ENCODE data around the gene GAS5.
"Not testable (repeated sequence)": the region's sequence is repeated elsewhere in the genome, so short reads cannot be mapped to it uniquely, and the experiment has no call there.

Gene GAS5

GRCh38 chr1:173868266-173869020 lies 654 bp upstream of the GAS5 start, which contains the start of gene ZBTB37:
TSS of gene ZBTB37 (plus strand) at chr1:173868380. CDS start at chr1:173870226, 1,846 bp downstream.
- peak; percentile 97 for DNase-seq

GRCh38 chr1:173867141-173867752 lies 542 bp downstream of the GAS5 start:
- DNase-seq = no peak

GRCh38 chr1:173866413-173867115 lies 1.2 kb downstream of the GAS5 start:
- DNase-seq = peak; percentile 24

- no peak for DNase-seq
These were observed 2.2 kb downstream of the GAS5 start for GRCh38 chr1:173865468-173866164.

GRCh38 chr1:173864179-173864867 lies 3.5 kb downstream of the GAS5 start:
- DNase-seq = no peak

GRCh38 chr1:173863224-173864161 lies 4.3 kb downstream of the GAS5 start:
- peak; percentile 37 for DNase-seq

GRCh38 chr1:173862769-173863223 lies 5.0 kb downstream of the GAS5 start:
- peak; percentile 42 for DNase-seq

GRCh38 chr1:173862146-173862768 lies 5.5 kb downstream of the GAS5 start:
- not testable (repeated sequence) for DNase-seq

- no peak for DNase-seq
These were observed 6.1 kb downstream of the GAS5 start for GRCh38 chr1:173861731-173862145.

GRCh38 chr1:173860065-173860464 lies 7.7 kb downstream of the GAS5 start:
- no peak for DNase-seq

GRCh38 chr1:173859547-173859946 lies 8.2 kb downstream of the GAS5 start:
- not testable (repeated sequence) for DNase-seq

GRCh38 chr1:173857363-173857917 lies 10.3 kb downstream of the GAS5 start:
- no peak for DNase-seq

GRCh38 chr1:173856903-173857302 lies 10.9 kb downstream of the GAS5 start:
- DNase-seq = no peak

GRCh38 chr1:173856014-173856413 lies 11.8 kb downstream of the GAS5 start:
- DNase-seq = no peak

GRCh38 chr1:173853074-173853473 lies 14.7 kb downstream of the GAS5 start:
- no peak for DNase-seq

GRCh38 chr1:173852105-173852504 lies 15.7 kb downstream of the GAS5 start:
- DNase-seq = no peak

- no peak for DNase-seq
These were observed 35.0 kb downstream of the GAS5 start for GRCh38 chr1:173832748-173833147.

GRCh38 chr1:173827611-173828010 lies 40.2 kb downstream of the GAS5 start:
- DNase-seq = no peak

GRCh38 chr1:173824315-173825081 lies 43.3 kb downstream of the GAS5 start, which contains the start of the genes CENPL and DARS2:
TSS of gene CENPL (minus strand) at chr1:173824883. CDS start at chr1:173811299, 13,584 bp downstream.
TSS of gene DARS2 (plus strand) at chr1:173824673. CDS start at chr1:173825230, 557 bp downstream.
- peak; percentile 99 for DNase-seq

Data from OCI-M1 (cell line).